H1 (cell line): ENCODE data around the gene LCLAT1. TPM values are rescaled to one million over a fixed set of nuclear protein-coding genes. Genes with fewer than 3 reads are reported as not detected.

ENCODE experiments used
- GTF2F1 ChIP-seq: IDR thresholded peaks from 2 replicates; pipeline ENCODE4 v1.6.1; 2012; ENCODE audit warnings: low read depth, low read length, improper control_type of control experiment, borderline replicate concordance
- KDM4A ChIP-seq: IDR thresholded peaks from one replicate; pipeline ENCODE4 v1.7.1; 2012; ENCODE audit warnings: low read depth, mild to moderate bottlenecking, moderate library complexity, low read length, inconsistent platforms; ENCODE audit not compliant: severe bottlenecking
- polyA plus RNA-seq, 7 experiments: library from polyadenylated mRNA; depleted of rRNA in 3 of 7; stranded (reverse) in 5 of 7; unstranded in 2 of 7; fragments of >200 nt in 5 of 7; fragments of 200-250 nt in 2 of 7; gene quantifications; 1 replicate in 5 of 7; 2 replicates in 1 of 7; 4 replicates in 1 of 7; pipeline versions ENCODE4 v1.2.1 to v1.2.3, GENCODE V29; 2011 to 2013; ENCODE audit warnings: missing spikeins in 2 of 7, mixed read lengths in 2 of 7
- total RNA-seq: library from RNA; stranded (reverse); fragmentation: NEBNext Ultra II Directional; extraction: Animal tissue kit (Norgen Biotek cat#: 25700); gene quantifications from 2 replicates; pipeline ENCODE4 v1.2.1, GENCODE V29; 2021
- TF ChIP-seq, protein P1 (sequence below): fragments of 300-600 bp; sonication (generic); IDR thresholded peaks from 2 replicates; pipeline ENCODE4 v1.7.1; 2012; ENCODE audit warnings: low read length, moderate library complexity, mild to moderate bottlenecking, inconsistent platforms; ENCODE audit not compliant: insufficient replicate concordance

The LCLAT1 gene
- total and polyA plus RNA-seq, 2 of the 8 experiments (the other 6 are each of a cell fraction or from before 2014, with no cell fraction given) = 7.6 to 22.0 TPM

DNA sequence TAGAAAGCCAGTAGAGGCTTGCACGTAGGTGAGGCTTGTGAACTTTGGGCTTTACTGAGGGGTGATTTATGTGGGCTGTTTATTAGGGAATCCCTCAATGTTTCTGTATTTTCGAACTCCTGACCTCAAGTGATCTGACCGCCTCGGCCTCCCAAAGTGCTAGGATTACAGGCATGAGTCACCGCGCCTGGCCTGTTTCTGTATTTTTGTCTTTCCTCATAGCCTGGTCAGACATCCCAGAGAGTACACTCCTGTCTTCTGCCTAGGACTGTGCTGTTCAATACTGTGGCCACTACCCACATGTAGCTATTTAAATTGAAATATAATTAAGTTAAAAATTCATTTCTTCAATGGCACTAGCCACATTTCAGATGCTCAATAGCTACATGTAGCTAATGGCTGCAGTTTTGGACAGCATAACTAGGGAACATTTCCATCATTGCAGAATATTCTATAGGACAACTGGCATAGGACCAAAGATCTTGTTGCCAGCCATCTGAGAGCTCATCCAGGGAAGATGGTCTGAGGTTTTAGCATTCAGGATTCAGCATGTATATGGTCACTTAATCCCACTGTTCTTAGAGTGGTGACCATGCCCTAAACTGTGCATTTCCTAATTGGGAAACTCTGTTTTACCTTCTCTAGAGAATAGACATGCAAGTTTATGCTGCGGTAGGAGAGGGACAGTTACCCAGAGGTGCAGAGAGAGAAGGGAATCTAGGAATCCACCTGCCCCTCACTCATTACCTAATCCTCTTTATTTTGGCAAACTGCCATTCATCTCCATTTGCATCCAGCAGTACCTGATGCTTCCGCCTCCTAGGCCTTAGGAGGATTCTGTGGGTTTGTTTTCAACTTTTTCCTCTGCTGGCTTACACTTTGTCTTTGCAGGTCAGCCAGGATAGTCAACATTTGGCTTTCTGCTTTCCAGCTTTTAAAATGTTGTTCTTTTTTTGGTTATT, 64.4 kb downstream of the LCLAT1 start (continued):
- TF ChIP-seq, protein P1, sequence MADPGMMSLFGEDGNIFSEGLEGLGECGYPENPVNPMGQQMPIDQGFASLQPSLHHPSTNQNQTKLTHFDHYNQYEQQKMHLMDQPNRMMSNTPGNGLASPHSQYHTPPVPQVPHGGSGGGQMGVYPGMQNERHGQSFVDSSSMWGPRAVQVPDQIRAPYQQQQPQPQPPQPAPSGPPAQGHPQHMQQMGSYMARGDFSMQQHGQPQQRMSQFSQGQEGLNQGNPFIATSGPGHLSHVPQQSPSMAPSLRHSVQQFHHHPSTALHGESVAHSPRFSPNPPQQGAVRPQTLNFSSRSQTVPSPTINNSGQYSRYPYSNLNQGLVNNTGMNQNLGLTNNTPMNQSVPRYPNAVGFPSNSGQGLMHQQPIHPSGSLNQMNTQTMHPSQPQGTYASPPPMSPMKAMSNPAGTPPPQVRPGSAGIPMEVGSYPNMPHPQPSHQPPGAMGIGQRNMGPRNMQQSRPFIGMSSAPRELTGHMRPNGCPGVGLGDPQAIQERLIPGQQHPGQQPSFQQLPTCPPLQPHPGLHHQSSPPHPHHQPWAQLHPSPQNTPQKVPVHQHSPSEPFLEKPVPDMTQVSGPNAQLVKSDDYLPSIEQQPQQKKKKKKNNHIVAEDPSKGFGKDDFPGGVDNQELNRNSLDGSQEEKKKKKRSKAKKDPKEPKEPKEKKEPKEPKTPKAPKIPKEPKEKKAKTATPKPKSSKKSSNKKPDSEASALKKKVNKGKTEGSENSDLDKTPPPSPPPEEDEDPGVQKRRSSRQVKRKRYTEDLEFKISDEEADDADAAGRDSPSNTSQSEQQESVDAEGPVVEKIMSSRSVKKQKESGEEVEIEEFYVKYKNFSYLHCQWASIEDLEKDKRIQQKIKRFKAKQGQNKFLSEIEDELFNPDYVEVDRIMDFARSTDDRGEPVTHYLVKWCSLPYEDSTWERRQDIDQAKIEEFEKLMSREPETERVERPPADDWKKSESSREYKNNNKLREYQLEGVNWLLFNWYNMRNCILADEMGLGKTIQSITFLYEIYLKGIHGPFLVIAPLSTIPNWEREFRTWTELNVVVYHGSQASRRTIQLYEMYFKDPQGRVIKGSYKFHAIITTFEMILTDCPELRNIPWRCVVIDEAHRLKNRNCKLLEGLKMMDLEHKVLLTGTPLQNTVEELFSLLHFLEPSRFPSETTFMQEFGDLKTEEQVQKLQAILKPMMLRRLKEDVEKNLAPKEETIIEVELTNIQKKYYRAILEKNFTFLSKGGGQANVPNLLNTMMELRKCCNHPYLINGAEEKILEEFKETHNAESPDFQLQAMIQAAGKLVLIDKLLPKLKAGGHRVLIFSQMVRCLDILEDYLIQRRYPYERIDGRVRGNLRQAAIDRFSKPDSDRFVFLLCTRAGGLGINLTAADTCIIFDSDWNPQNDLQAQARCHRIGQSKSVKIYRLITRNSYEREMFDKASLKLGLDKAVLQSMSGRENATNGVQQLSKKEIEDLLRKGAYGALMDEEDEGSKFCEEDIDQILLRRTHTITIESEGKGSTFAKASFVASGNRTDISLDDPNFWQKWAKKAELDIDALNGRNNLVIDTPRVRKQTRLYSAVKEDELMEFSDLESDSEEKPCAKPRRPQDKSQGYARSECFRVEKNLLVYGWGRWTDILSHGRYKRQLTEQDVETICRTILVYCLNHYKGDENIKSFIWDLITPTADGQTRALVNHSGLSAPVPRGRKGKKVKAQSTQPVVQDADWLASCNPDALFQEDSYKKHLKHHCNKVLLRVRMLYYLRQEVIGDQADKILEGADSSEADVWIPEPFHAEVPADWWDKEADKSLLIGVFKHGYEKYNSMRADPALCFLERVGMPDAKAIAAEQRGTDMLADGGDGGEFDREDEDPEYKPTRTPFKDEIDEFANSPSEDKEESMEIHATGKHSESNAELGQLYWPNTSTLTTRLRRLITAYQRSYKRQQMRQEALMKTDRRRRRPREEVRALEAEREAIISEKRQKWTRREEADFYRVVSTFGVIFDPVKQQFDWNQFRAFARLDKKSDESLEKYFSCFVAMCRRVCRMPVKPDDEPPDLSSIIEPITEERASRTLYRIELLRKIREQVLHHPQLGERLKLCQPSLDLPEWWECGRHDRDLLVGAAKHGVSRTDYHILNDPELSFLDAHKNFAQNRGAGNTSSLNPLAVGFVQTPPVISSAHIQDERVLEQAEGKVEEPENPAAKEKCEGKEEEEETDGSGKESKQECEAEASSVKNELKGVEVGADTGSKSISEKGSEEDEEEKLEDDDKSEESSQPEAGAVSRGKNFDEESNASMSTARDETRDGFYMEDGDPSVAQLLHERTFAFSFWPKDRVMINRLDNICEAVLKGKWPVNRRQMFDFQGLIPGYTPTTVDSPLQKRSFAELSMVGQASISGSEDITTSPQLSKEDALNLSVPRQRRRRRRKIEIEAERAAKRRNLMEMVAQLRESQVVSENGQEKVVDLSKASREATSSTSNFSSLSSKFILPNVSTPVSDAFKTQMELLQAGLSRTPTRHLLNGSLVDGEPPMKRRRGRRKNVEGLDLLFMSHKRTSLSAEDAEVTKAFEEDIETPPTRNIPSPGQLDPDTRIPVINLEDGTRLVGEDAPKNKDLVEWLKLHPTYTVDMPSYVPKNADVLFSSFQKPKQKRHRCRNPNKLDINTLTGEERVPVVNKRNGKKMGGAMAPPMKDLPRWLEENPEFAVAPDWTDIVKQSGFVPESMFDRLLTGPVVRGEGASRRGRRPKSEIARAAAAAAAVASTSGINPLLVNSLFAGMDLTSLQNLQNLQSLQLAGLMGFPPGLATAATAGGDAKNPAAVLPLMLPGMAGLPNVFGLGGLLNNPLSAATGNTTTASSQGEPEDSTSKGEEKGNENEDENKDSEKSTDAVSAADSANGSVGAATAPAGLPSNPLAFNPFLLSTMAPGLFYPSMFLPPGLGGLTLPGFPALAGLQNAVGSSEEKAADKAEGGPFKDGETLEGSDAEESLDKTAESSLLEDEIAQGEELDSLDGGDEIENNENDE = no peak
- TF ChIP-seq GTF2F1 (no peak), KDM4A (no peak)
- TF ChIP-seq, all 59 proteins: peak for 0
